ENCODE measurements around the gene MTA2.

GRCh38 chr11:62554387-62555167 is 47.1 kb downstream of the MTA2 start:
- TF ChIP-seq ZNF274 (IDR thresholded peaks at IDR 0.05; ENCODE audit: low read depth, low read length) (no peak), YY1 (IDR thresholded peaks at IDR 0.05; ENCODE audit: insufficient read depth, insufficient read length) (no peak), SUZ12 (IDR thresholded peaks at IDR 0.05; ENCODE audit: extremely low read depth, insufficient read depth, insufficient read length) (no peak)

Data from NT2/D1 (cell line).